HepG2 (cell line): Measurements from ENCODE around the gene C6orf136. TPM values are rescaled to one million over a fixed set of nuclear protein-coding genes. Genes with fewer than 3 reads are reported as not detected.
A peak's percentile ranks its signal among the peaks of the same experiment; 100 is the strongest.

Experiments used
- CEBPG ChIP-seq: IDR thresholded peaks from 2 replicates; pipeline ENCODE4 v1.6.1; 2016
- MAX ChIP-seq: IDR thresholded peaks from 2 replicates; pipeline ENCODE4 v1.6.1; 2012; ENCODE audit warnings: inconsistent platforms
- NR0B2 ChIP-seq: sonication (generic); formaldehyde crosslinking; IDR thresholded peaks from 2 replicates; pipeline ENCODE4 v1.4.0; 2020; ENCODE audit warnings: mild to moderate bottlenecking, missing genetic modification reagents
- NRL ChIP-seq: sonication (generic); formaldehyde crosslinking; IDR thresholded peaks from 2 replicates; pipeline ENCODE4 v1.5.0; 2020; ENCODE audit warnings: missing genetic modification reagents, mild to moderate bottlenecking, moderate library complexity, borderline replicate concordance
- TP53 ChIP-seq: sonication (generic); formaldehyde crosslinking; conservative IDR thresholded peaks from 2 replicates; pipeline ENCODE4 v1.4.0; 2020; ENCODE audit warnings: missing genetic modification reagents
- XBP1 ChIP-seq: sonication (generic); formaldehyde crosslinking; IDR thresholded peaks from 2 replicates; pipeline ENCODE4 v1.5.0; 2020; ENCODE audit warnings: missing genetic modification reagents
- ZBTB21 ChIP-seq: sonication (generic); formaldehyde crosslinking; IDR thresholded peaks from 2 replicates; pipeline ENCODE4 v1.4.0; 2020; ENCODE audit warnings: missing genetic modification reagents
- ZNF232 ChIP-seq: sonication (generic); formaldehyde crosslinking; IDR thresholded peaks from 2 replicates; pipeline ENCODE4 v1.4.0; 2020; ENCODE audit warnings: missing genetic modification reagents, borderline replicate concordance
- ZNF772 ChIP-seq: sonication (generic); formaldehyde crosslinking; IDR thresholded peaks from 2 replicates; pipeline ENCODE4 v1.5.0; 2020; ENCODE audit warnings: mild to moderate bottlenecking, missing genetic modification reagents
- polyA plus RNA-seq, 8 experiments: library from polyadenylated mRNA; depleted of rRNA in 3 of 8; stranded (reverse) in 7 of 8; unstranded in 1 of 8; fragments of >200 nt; fragmentation: Illumina TruSeq in 4 of 8; extraction: Trizol in 4 of 8; gene quantifications; 2 replicates each; pipeline versions ENCODE4 v1.2.1 to v1.2.3, GENCODE V29; 2011 to 2016; ENCODE audit warnings: low read depth in 4 of 8, missing spikeins in 1 of 8, mixed read lengths in 1 of 8; ENCODE audit not compliant: insufficient read depth in 1 of 8
- total RNA-seq, 5 experiments: library from RNA; depleted of rRNA; stranded (reverse); fragments of >200 nt; fragmentation: Illumina TruSeq; extraction: Trizol; gene quantifications; 2 replicates each; pipeline ENCODE4 v1.2.3, GENCODE V29; 2016; ENCODE audit warnings: low read depth in 1 of 5
- TF ChIP-seq, protein P1 (sequence below): sonication (generic); formaldehyde crosslinking; IDR thresholded peaks from 2 replicates; pipeline ENCODE4 v1.5.0; 2020; ENCODE audit warnings: mild to moderate bottlenecking, missing genetic modification reagents, borderline replicate concordance
- TF ChIP-seq, protein P2 (sequence below): IDR thresholded peaks from 2 replicates; pipeline ENCODE4 v1.4.0; 2020; ENCODE audit warnings: mild to moderate bottlenecking, missing genetic modification reagents
- TF ChIP-seq, protein P3 (sequence below): sonication (generic); formaldehyde crosslinking; IDR thresholded peaks from 2 replicates; pipeline ENCODE4 v1.8.0; 2022; ENCODE audit warnings: missing genetic modification reagents, mild to moderate bottlenecking, moderate library complexity, borderline replicate concordance

The C6orf136 gene
- total and polyA plus RNA-seq, 2 of the 13 experiments (the other 11 are each of a cell fraction or from before 2014, with no cell fraction given), result 12.0 to 26.2 TPM

- TF ChIP-seq, protein P1, sequence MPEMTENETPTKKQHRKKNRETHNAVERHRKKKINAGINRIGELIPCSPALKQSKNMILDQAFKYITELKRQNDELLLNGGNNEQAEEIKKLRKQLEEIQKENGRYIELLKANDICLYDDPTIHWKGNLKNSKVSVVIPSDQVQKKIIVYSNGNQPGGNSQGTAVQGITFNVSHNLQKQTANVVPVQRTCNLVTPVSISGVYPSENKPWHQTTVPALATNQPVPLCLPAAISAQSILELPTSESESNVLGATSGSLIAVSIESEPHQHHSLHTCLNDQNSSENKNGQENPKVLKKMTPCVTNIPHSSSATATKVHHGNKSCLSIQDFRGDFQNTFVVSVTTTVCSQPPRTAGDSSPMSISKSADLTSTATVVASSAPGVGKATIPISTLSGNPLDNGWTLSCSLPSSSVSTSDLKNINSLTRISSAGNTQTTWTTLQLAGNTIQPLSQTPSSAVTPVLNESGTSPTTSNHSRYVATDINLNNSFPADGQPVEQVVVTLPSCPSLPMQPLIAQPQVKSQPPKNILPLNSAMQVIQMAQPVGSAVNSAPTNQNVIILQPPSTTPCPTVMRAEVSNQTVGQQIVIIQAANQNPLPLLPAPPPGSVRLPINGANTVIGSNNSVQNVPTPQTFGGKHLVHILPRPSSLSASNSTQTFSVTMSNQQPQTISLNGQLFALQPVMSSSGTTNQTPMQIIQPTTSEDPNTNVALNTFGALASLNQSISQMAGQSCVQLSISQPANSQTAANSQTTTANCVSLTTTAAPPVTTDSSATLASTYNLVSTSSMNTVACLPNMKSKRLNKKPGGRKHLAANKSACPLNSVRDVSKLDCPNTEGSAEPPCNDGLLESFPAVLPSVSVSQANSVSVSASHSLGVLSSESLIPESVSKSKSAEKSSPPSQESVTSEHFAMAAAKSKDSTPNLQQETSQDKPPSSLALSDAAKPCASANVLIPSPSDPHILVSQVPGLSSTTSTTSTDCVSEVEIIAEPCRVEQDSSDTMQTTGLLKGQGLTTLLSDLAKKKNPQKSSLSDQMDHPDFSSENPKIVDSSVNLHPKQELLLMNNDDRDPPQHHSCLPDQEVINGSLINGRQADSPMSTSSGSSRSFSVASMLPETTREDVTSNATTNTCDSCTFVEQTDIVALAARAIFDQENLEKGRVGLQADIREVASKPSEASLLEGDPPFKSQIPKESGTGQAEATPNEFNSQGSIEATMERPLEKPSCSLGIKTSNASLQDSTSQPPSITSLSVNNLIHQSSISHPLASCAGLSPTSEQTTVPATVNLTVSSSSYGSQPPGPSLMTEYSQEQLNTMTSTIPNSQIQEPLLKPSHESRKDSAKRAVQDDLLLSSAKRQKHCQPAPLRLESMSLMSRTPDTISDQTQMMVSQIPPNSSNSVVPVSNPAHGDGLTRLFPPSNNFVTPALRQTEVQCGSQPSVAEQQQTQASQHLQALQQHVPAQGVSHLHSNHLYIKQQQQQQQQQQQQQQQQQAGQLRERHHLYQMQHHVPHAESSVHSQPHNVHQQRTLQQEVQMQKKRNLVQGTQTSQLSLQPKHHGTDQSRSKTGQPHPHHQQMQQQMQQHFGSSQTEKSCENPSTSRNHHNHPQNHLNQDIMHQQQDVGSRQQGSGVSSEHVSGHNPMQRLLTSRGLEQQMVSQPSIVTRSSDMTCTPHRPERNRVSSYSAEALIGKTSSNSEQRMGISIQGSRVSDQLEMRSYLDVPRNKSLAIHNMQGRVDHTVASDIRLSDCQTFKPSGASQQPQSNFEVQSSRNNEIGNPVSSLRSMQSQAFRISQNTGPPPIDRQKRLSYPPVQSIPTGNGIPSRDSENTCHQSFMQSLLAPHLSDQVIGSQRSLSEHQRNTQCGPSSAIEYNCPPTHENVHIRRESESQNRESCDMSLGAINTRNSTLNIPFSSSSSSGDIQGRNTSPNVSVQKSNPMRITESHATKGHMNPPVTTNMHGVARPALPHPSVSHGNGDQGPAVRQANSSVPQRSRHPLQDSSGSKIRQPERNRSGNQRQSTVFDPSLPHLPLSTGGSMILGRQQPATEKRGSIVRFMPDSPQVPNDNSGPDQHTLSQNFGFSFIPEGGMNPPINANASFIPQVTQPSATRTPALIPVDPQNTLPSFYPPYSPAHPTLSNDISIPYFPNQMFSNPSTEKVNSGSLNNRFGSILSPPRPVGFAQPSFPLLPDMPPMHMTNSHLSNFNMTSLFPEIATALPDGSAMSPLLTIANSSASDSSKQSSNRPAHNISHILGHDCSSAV (CRISPR knock-in tag), result peak; percentile 30; the same call in 1 of the 2 replicates
- TF ChIP-seq NR0B2 (peak; percentile 94; the same call in 1 of the 2 replicates), ZNF232 (peak; percentile 93), MAX (peak; percentile 95), NRL (CRISPR knock-in tag) (peak; percentile 98), ZBTB21 (peak; percentile 9; the same call in 1 of the 2 replicates), XBP1 (CRISPR knock-in tag) (peak; percentile 14), TP53 (CRISPR knock-in tag) (peak; percentile 85; the same call in 1 of the 2 replicates), CEBPG (CRISPR knock-in tag) (no peak; the same call in 1 of the 2 replicates), ZNF772 (peak; percentile 91)
- TF ChIP-seq, protein P2, sequence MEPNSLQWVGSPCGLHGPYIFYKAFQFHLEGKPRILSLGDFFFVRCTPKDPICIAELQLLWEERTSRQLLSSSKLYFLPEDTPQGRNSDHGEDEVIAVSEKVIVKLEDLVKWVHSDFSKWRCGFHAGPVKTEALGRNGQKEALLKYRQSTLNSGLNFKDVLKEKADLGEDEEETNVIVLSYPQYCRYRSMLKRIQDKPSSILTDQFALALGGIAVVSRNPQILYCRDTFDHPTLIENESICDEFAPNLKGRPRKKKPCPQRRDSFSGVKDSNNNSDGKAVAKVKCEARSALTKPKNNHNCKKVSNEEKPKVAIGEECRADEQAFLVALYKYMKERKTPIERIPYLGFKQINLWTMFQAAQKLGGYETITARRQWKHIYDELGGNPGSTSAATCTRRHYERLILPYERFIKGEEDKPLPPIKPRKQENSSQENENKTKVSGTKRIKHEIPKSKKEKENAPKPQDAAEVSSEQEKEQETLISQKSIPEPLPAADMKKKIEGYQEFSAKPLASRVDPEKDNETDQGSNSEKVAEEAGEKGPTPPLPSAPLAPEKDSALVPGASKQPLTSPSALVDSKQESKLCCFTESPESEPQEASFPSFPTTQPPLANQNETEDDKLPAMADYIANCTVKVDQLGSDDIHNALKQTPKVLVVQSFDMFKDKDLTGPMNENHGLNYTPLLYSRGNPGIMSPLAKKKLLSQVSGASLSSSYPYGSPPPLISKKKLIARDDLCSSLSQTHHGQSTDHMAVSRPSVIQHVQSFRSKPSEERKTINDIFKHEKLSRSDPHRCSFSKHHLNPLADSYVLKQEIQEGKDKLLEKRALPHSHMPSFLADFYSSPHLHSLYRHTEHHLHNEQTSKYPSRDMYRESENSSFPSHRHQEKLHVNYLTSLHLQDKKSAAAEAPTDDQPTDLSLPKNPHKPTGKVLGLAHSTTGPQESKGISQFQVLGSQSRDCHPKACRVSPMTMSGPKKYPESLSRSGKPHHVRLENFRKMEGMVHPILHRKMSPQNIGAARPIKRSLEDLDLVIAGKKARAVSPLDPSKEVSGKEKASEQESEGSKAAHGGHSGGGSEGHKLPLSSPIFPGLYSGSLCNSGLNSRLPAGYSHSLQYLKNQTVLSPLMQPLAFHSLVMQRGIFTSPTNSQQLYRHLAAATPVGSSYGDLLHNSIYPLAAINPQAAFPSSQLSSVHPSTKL (CRISPR knock-in tag), result peak; percentile 85
- TF ChIP-seq, protein P3, sequence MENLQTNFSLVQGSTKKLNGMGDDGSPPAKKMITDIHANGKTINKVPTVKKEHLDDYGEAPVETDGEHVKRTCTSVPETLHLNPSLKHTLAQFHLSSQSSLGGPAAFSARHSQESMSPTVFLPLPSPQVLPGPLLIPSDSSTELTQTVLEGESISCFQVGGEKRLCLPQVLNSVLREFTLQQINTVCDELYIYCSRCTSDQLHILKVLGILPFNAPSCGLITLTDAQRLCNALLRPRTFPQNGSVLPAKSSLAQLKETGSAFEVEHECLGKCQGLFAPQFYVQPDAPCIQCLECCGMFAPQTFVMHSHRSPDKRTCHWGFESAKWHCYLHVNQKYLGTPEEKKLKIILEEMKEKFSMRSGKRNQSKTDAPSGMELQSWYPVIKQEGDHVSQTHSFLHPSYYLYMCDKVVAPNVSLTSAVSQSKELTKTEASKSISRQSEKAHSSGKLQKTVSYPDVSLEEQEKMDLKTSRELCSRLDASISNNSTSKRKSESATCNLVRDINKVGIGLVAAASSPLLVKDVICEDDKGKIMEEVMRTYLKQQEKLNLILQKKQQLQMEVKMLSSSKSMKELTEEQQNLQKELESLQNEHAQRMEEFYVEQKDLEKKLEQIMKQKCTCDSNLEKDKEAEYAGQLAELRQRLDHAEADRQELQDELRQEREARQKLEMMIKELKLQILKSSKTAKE (CRISPR knock-in tag), result peak; percentile 93
Observed at GRCh38 chr6:30647242-30648116, 546 bp downstream of the C6orf136 start (continued).
